Ovary (tissue), 3 donors: ENCODE measurements around the gene DPP9.

ENCODE experiments used
- CTCF ChIP-seq, 3 donors: fragments of 450-650 bp in 2 of 3; fragments of 200-600 bp in 1 of 3; IDR thresholded peaks; one replicate each; pipeline versions ENCODE4 v1.5.1 to v1.8.0; 2016 to 2022; ENCODE audit warnings: antibody characterized with exemption in 3 of 3, mild to moderate bottlenecking in 1 of 3
- POLR2A ChIP-seq: fragments of 450-650 bp; IDR thresholded peaks from one replicate; pipeline ENCODE4 v1.6.1; 2017; ENCODE audit warnings: antibody characterized with exemption, mild to moderate bottlenecking, moderate library complexity
- donor health status: DM: no; HTN: no; CAD: no.

- TF ChIP-seq POLR2A (no peak), CTCF (IDR thresholded peaks at IDR 0.05) (no peak)
These were observed 49.5 kb upstream of the DPP9 start for GRCh38 chr19:4773047-4773640.
